GM19467 (cell line): ENCODE results near the gene FBH1.
"Not testable (repeated sequence)": the region's sequence is repeated elsewhere in the genome, so short reads cannot be mapped to it uniquely, and the experiment has no call there.

ENCODE experiments used
- ATAC-seq: cut with Tn5 transposase; IDR thresholded peaks from one replicate; pipeline ENCODE4 v1.9.1; 2021; ENCODE audit warnings: mild to moderate bottlenecking, moderate library complexity; ENCODE audit not compliant: unreplicated experiment

The FBH1 gene

GRCh38 chr10:5873515-5873995, 16.5 kb upstream of the FBH1 start:
- ATAC-seq, result peak; percentile 80

- no peak for ATAC-seq
Observed at GRCh38 chr10:5876181-5876768, 13.8 kb upstream of the FBH1 start.

- ATAC-seq, result not testable (repeated sequence)
Observed at GRCh38 chr10:5877041-5877440, 13.0 kb upstream of the FBH1 start.

GRCh38 chr10:5882961-5883360, 7.1 kb upstream of the FBH1 start:
- ATAC-seq, result no peak

GRCh38 chr10:5885619-5886018, 4.4 kb upstream of the FBH1 start:
- no peak for ATAC-seq

GRCh38 chr10:5887029-5887428, 3.0 kb upstream of the FBH1 start:
- ATAC-seq, result no peak

GRCh38 chr10:5887641-5888040, 2.4 kb upstream of the FBH1 start:
- ATAC-seq, result no peak

- no peak for ATAC-seq
Observed at GRCh38 chr10:5888351-5888750, 1.7 kb upstream of the FBH1 start.

- peak; percentile 12 for ATAC-seq
Observed at GRCh38 chr10:5888843-5889623, 1.0 kb upstream of the FBH1 start.

GRCh38 chr10:5890452-5890915, 441 bp downstream of the FBH1 start:
- peak; percentile 3 for ATAC-seq

- no peak for ATAC-seq
Observed at GRCh38 chr10:5891009-5891408, 966 bp downstream of the FBH1 start.

- no peak for ATAC-seq
Observed at GRCh38 chr10:5892007-5892406, 2.0 kb downstream of the FBH1 start.

- no peak for ATAC-seq
Observed at GRCh38 chr10:5893321-5893720, 3.3 kb downstream of the FBH1 start.

- no peak for ATAC-seq
Observed at GRCh38 chr10:5894403-5894802, 4.4 kb downstream of the FBH1 start.

- no peak for ATAC-seq
Observed at GRCh38 chr10:5894873-5895272, 4.8 kb downstream of the FBH1 start.

GRCh38 chr10:5895365-5895764, 5.3 kb downstream of the FBH1 start:
- ATAC-seq, result no peak

- ATAC-seq, result peak; percentile 53
Observed at GRCh38 chr10:5895804-5896203, 5.8 kb downstream of the FBH1 start.

GRCh38 chr10:5896208-5897052, 6.4 kb downstream of the FBH1 start:
- ATAC-seq, result no peak

- no peak for ATAC-seq
Observed at GRCh38 chr10:5897053-5897340, 7.0 kb downstream of the FBH1 start.

- no peak for ATAC-seq
Observed at GRCh38 chr10:5897504-5897903, 7.5 kb downstream of the FBH1 start.

GRCh38 chr10:5898163-5898562, 8.1 kb downstream of the FBH1 start:
- ATAC-seq, result no peak

GRCh38 chr10:5900247-5900646, 10.2 kb downstream of the FBH1 start:
- no peak for ATAC-seq
